Measurements from ENCODE around the gene GALNT14.

Gene GALNT14

DNA sequence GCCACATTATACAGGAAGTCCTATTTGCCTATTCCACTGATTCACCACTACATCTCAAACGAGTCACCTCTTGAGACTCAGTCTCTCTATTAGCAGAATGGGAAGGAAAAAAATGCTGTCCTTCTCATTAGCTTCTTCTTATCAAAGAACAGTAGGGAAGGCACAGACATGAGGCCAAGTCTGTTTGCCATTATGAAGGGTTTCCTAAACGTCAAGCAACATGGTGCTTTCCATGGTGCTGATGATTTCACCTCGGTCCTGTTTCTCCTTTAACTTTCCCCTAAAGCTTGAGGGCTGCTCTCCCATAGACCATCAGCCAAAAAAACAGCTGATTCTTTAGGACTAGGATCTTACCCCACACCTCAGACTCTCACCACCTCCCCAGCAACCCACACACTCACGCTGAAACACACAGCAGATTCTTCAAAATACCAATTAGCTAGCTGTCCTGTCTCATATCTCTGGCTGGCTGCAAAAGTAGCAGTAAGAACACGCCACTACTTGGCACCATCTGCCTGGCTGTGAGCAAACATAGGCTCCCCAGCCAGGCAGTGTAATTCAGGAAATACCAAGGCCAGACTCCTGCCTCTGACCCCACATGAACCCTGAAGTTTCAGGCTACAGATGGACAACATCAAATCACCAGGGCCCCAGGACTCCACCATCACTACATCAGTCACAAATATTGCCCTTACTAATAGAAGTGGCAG lies 30.5 kb downstream of the GALNT14 start:
- H3K9me3 ChIP-seq, result no peaks in the 10 kb centered on the region
- TF ChIP-seq, protein P1, sequence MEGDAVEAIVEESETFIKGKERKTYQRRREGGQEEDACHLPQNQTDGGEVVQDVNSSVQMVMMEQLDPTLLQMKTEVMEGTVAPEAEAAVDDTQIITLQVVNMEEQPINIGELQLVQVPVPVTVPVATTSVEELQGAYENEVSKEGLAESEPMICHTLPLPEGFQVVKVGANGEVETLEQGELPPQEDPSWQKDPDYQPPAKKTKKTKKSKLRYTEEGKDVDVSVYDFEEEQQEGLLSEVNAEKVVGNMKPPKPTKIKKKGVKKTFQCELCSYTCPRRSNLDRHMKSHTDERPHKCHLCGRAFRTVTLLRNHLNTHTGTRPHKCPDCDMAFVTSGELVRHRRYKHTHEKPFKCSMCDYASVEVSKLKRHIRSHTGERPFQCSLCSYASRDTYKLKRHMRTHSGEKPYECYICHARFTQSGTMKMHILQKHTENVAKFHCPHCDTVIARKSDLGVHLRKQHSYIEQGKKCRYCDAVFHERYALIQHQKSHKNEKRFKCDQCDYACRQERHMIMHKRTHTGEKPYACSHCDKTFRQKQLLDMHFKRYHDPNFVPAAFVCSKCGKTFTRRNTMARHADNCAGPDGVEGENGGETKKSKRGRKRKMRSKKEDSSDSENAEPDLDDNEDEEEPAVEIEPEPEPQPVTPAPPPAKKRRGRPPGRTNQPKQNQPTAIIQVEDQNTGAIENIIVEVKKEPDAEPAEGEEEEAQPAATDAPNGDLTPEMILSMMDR (IDR thresholded peaks at IDR 0.05; ENCODE audit: low read depth, low read length), result no peak
- peaks cover 2% of the 10 kb centered on the region; the same call in 1 of the 2 replicates for H3K4me1 ChIP-seq
- DNase-seq, result no peak
- no peaks in the 10 kb centered on the region for H3K27me3 ChIP-seq
- H3K4me3 ChIP-seq (ENCODE audit: low read depth, low read length), result no peak overlapping the region
- H3K36me3 ChIP-seq, result no peaks in the 10 kb centered on the region

DNA sequence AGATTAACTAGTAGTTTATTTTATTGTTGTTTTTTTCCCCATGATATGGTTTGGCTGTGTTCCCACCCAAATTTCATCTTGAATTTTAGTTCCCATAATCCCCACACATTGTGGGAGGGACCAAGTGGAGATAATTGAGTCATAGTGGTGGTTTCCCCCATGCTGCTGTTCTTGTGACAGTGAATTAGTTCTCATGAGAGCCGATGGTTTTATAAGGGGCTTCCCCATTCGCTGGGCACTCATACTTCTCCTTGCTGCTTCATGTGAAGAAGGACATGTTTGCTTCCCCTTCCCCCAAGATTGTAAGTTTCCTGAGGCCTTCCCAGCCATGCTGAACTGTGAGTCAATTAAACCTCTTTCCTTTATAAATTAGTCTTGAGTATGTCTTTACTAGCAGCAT lies 36.5 kb downstream of the GALNT14 start:
- Histone ChIP-seq H3K4me3 (ENCODE audit: low read depth, low read length) (no peak overlapping the region), H3K36me3 (no peaks in the 10 kb centered on the region), H3K4me1 (no peaks in the 10 kb centered on the region), H3K9me3 (no peaks in the 10 kb centered on the region), H3K27me3 (no peaks in the 10 kb centered on the region)
- DNase-seq, result no peak
- TF ChIP-seq, protein P1 (IDR thresholded peaks at IDR 0.05; ENCODE audit: low read depth, low read length), result no peak

DNA sequence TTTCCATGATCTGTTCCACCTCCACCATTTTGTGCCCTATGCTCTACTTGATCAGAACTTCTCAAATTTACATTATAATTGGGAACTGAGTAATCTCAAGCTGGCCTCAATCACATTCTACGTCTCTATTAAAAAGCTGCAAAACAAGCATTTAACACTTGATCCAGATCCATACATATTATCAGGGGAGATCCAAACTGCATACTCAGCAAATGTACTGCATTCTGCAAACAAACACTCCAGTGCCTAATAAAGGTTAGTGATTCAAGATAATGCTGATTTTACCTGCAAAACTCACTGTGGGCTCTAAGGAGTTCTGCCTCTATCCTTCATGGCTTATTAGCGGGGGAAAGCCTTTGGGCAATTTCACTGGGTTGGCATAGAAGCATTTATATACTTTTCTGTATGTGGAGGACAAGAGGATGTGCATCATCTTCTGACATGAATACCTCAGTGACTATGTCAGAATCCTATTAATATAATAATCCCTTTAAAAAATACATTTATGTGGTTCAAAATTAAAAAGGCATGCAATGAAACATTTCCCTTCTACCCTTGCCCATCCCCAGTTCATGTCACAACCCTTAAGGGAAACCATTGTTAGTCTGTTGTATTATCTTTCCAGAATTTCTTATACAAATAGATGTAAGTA lies 40.2 kb downstream of the GALNT14 start:
- no peaks in the 10 kb centered on the region for H3K9me3 ChIP-seq

DNA sequence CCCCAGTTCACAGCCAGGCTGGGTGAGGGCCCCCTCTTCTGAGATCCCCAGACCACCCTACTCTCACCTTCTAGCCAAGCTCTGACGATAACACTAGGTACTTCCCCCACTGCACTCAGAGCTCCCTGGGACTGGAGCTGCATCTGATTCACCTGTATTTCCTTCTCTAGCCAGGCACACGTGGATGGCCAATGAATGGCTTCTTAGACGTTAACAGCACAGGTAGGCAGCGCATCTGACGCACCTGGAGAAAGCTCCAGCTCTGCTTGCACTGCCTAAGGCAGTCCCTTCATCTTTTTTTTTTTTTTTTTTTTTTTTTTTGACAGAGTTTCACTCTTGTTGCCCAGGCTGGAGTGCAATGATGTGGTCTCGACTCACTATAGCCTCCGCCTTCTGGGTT lies 48.1 kb downstream of the GALNT14 start:
- no peaks in the 10 kb centered on the region for H3K27me3 ChIP-seq
- H3K4me1 ChIP-seq, result peaks cover 6% of the 10 kb centered on the region; the same call in 1 of the 2 replicates
- DNase-seq, result no peak
- TF ChIP-seq, protein P1 (IDR thresholded peaks at IDR 0.05; ENCODE audit: low read depth, low read length), result no peak
- H3K4me3 ChIP-seq (ENCODE audit: low read depth, low read length), result no peak overlapping the region
- no peaks in the 10 kb centered on the region for H3K36me3 ChIP-seq
- no peaks in the 10 kb centered on the region for H3K9me3 ChIP-seq

More for the DNA sequence above, 40.2 kb downstream of the GALNT14 start:
- no peaks in the 10 kb centered on the region for H3K4me1 ChIP-seq
- H3K27me3 ChIP-seq, result no peaks in the 10 kb centered on the region
- no peak overlapping the region for H3K4me3 ChIP-seq (ENCODE audit: low read depth, low read length)
- no peak for DNase-seq
- TF ChIP-seq, protein P1 (IDR thresholded peaks at IDR 0.05; ENCODE audit: low read depth, low read length), result no peak
- no peaks in the 10 kb centered on the region for H3K36me3 ChIP-seq

DNA sequence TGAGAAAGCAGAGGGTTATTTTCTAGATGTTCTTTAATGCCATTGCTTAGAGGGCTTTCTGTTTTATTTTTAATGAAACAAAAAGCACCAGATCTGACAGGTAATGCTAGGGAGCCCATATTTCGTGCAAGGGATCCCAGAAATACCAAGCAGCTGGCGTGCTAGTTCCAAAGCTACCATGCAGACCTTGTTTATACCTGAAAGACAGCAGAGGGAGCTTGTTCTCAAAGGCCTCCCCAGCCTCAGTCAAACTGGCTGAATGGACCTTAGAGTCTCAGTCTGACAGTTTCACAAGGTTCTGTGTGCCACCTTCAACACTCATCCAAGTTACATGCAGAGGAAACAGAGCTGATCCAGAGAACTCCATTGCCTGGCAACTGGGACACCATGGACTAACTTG lies 48.6 kb downstream of the GALNT14 start:
- peaks cover 6% of the 10 kb centered on the region; the same call in 1 of the 2 replicates for H3K4me1 ChIP-seq
- H3K4me3 ChIP-seq (ENCODE audit: low read depth, low read length), result no peak overlapping the region
- no peaks in the 10 kb centered on the region for H3K27me3 ChIP-seq
- DNase-seq, result no peak
- TF ChIP-seq, protein P1 (IDR thresholded peaks at IDR 0.05; ENCODE audit: low read depth, low read length), result no peak
- no peaks in the 10 kb centered on the region for H3K36me3 ChIP-seq
- H3K9me3 ChIP-seq, result no peaks in the 10 kb centered on the region

Measured in BE2C (cell line).